Measurements from ENCODE around the gene CALCOCO2. TPM values are rescaled to one million over a fixed set of nuclear protein-coding genes. Genes with fewer than 3 reads are reported as not detected.

Gene CALCOCO2, protein sequence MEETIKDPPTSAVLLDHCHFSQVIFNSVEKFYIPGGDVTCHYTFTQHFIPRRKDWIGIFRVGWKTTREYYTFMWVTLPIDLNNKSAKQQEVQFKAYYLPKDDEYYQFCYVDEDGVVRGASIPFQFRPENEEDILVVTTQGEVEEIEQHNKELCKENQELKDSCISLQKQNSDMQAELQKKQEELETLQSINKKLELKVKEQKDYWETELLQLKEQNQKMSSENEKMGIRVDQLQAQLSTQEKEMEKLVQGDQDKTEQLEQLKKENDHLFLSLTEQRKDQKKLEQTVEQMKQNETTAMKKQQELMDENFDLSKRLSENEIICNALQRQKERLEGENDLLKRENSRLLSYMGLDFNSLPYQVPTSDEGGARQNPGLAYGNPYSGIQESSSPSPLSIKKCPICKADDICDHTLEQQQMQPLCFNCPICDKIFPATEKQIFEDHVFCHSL
- total RNA-seq: 100 to 1,000 TPM in 3 of 4 donors, 10 to 100 TPM in 1; 97.7 to 112 (median 106) TPM

DNA sequence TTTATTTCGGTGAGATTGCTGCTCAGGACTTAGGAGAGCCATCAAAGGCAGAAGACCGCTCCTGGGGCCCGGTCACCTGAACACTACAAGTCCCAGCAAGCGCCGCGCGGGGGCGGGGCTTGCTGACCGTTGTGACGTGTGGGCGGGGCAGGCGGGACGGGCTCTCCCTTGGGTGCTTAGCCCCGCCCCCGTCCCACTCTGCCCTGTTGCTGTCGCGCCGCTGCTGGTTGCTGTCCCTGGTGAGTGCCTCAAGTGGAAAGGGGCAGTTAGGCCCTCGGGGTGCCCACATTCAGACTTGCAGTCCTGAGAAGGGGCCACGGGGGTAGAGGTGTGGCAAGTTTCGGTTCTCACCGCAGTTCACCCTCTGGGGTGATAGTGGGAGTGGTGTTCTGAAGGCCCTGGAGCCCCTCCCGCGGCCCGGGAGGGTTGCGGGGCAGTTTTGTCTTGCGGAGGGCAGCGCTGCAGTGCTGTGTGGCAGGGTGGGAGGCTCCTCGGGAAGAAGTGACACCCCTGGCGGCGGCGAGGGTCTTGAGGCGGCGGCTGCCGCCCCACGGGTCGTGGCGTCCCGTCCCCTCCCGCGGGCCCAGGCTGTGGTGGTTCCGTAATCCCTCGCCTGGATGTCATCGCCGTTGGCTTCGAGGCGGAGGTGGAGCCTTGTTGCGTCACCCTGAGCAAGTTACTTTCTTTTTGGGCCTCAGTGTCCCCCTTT lies at the start of gene CALCOCO2:
Gene CALCOCO2, plus strand, starts transcription at position 196 of the 709 bp plus-strand sequence. CDS start 10,673 bp downstream, outside the sequence.
- intact Hi-C loops (cut with DNase I; ENCODE audit: low total_unique reads): no loop called here
- H3K4me3 ChIP-seq (ENCODE audit: low read depth, poor library complexity, severe bottlenecking): peak within 1 kb of the TSS; percentile 96
- peak in 1 of 2 donors; percentile 62 for TF ChIP-seq POLR2A (IDR thresholded peaks at IDR 0.05)
- TF ChIP-seq, protein P1, sequence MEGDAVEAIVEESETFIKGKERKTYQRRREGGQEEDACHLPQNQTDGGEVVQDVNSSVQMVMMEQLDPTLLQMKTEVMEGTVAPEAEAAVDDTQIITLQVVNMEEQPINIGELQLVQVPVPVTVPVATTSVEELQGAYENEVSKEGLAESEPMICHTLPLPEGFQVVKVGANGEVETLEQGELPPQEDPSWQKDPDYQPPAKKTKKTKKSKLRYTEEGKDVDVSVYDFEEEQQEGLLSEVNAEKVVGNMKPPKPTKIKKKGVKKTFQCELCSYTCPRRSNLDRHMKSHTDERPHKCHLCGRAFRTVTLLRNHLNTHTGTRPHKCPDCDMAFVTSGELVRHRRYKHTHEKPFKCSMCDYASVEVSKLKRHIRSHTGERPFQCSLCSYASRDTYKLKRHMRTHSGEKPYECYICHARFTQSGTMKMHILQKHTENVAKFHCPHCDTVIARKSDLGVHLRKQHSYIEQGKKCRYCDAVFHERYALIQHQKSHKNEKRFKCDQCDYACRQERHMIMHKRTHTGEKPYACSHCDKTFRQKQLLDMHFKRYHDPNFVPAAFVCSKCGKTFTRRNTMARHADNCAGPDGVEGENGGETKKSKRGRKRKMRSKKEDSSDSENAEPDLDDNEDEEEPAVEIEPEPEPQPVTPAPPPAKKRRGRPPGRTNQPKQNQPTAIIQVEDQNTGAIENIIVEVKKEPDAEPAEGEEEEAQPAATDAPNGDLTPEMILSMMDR (IDR thresholded peaks at IDR 0.05): no peak
- WGBS, 2 donors: 0 to 1% methylated on average over 31 to 47 of the region's 48 CpGs
- DNase-seq (ENCODE audit: low spot score in 2 of 2): peak; percentile 93 to 98

DNA sequence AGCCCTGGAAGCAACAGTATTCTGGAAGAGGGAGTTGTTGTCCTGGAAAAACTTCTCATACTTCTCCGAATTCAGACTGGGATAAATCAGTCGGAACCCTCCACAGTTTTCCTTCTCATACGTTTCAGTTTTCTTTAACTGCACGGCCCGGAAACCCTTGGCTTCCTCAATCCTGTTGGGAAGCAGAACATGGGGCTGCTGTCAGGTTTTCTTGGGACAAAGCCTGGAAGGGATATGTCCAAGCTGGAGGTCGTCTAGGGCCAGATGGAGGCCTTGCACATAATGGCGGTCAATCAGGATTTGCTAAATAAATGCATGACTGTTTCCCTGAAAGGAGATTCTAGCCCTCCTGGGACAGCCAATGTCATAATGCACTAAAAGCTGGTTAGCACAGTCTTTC lies 43.0 kb upstream of the CALCOCO2 start:
- no peak overlapping the region for H3K4me3 ChIP-seq (ENCODE audit: low read depth, poor library complexity, severe bottlenecking)
- intact Hi-C loops (cut with DNase I; ENCODE audit: low total_unique reads): loop anchor here (10.0 kb wide), 1 partner anchor 103 kb away; no protein-coding TSS in a partner anchor
- TF ChIP-seq, protein P1 (IDR thresholded peaks at IDR 0.05): no peak
- TF ChIP-seq POLR2A (IDR thresholded peaks at IDR 0.05): no peak
- no peak for DNase-seq (ENCODE audit: low spot score in 2 of 2)
- 78 to 86% methylated on average over 7 of the region's 7 CpGs for WGBS, 2 donors

DNA sequence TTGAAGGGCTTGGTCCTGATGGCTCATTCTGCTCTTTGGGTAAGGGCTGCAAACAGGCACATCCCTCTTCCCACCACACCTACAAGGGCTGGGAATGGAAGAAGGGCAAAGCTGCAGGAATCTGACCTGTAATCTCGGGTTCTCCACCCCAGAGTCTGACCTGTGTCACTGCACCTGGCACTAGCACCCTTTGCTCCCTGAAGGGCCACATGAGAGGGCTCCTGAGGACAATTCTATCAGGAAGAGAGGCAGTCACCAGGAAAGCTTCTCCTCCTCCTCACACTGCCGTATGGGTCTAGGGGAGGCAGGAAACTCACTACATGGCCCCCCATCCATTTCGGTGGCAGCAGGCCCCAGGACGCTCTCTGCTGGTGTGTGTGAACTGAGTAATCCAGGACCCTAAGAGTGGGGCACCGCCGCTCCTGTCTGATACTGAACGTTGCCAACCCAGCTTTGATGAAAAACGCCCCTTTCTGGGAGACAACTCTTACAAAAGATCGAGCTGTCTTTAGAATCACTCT lies 40.2 kb upstream of the CALCOCO2 start:
- DNase-seq (ENCODE audit: low spot score in 2 of 2): no peak
- intact Hi-C loops (cut with DNase I; ENCODE audit: low total_unique reads): no loop called here
- TF ChIP-seq, protein P1 (IDR thresholded peaks at IDR 0.05): no peak
- TF ChIP-seq POLR2A (IDR thresholded peaks at IDR 0.05): no peak
- 28 to 40% methylated on average over 9 of the region's 9 CpGs for WGBS, 2 donors
- no peak overlapping the region for H3K4me3 ChIP-seq (ENCODE audit: low read depth, poor library complexity, severe bottlenecking)

DNA sequence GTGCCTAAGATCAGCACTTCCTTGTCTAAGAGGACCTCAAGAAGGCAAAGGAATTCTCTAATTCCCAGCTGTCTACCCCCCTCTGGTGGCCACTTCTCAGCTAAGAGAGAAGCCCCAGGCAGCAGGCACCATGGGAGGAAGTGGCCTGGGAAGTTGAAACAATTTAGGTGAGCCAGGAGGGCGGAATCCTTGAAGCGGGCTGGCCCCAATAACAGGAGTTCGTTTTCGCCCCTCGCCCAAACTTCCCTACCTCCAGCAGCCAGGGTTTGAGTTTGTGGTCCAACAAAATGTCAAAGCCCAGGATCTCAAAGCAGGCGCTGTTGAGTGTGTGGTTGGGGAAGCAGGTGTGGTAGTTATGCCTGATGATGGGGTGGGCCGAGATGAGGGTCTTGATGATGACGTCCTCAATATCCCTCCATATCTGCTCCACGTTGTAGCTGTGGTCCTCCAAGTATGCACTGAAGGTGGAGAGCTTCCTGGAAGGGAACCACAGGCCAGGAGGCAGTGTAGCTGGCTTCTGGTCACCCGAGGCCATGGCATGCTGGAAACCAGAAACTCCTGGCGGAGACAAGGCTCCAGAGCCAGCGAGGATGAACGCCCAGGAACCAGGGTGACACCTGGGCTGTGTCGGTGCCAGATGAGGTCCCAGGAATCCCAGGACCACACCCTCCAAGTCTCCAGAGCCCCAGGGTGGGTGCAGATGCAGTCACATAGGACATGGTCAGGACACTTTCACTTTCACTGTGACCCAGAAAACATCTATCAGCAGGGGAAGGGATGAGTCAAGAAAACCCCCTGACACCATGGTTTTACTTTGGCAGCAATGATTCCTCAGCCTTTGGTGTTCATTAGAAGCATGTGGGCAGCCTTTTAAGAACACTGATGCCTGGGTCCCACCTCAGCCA lies 39.5 kb upstream of the CALCOCO2 start:
- H3K4me3 ChIP-seq (ENCODE audit: low read depth, poor library complexity, severe bottlenecking): no peak overlapping the region
- WGBS, 2 donors: 34 to 38% methylated on average over 14 of the region's 14 CpGs
- peak; percentile 79 to 93 for DNase-seq (ENCODE audit: low spot score in 2 of 2)
- intact Hi-C loops (cut with DNase I; ENCODE audit: low total_unique reads): no loop called here
- TF ChIP-seq, protein P1 (IDR thresholded peaks at IDR 0.05): no peak
- no peak for TF ChIP-seq POLR2A (IDR thresholded peaks at IDR 0.05)
